GM18526 (cell line): ENCODE results near the gene RAB8B.

Source experiments
- POLR2A ChIP-seq: IDR thresholded peaks from 3 replicates; pipeline ENCODE4 v1.6.1; 2011; ENCODE audit not compliant: insufficient read length; ENCODE audit errors: extremely low read depth

RAB8B gene

GRCh38 chr15:63292771-63293170 is 103.4 kb downstream of the RAB8B start:
- TF ChIP-seq POLR2A = no peak

- no peak for TF ChIP-seq POLR2A
These were observed 105.0 kb downstream of the RAB8B start for GRCh38 chr15:63294359-63294758.

GRCh38 chr15:63295341-63295740 is 105.9 kb downstream of the RAB8B start:
- no peak for TF ChIP-seq POLR2A

GRCh38 chr15:63296195-63296594 is 106.8 kb downstream of the RAB8B start:
- TF ChIP-seq POLR2A = no peak

- TF ChIP-seq POLR2A = no peak
These were observed 110.7 kb downstream of the RAB8B start for GRCh38 chr15:63299943-63300575.

- TF ChIP-seq POLR2A = no peak
These were observed 111.7 kb downstream of the RAB8B start for GRCh38 chr15:63301088-63301487.

- no peak for TF ChIP-seq POLR2A
These were observed 115.9 kb downstream of the RAB8B start for GRCh38 chr15:63305260-63305659.

GRCh38 chr15:63306492-63307073 is 117.2 kb downstream of the RAB8B start:
- TF ChIP-seq POLR2A = no peak

GRCh38 chr15:63308491-63308890 is 119.1 kb downstream of the RAB8B start:
- no peak for TF ChIP-seq POLR2A

- TF ChIP-seq POLR2A = no peak
These were observed 119.5 kb downstream of the RAB8B start for GRCh38 chr15:63308947-63309346.

- no peak for TF ChIP-seq POLR2A
These were observed 121.2 kb downstream of the RAB8B start for GRCh38 chr15:63310646-63311045.

- TF ChIP-seq POLR2A = no peak
These were observed 122.9 kb downstream of the RAB8B start for GRCh38 chr15:63312286-63312685.

- TF ChIP-seq POLR2A = no peak
These were observed 124.4 kb downstream of the RAB8B start for GRCh38 chr15:63313825-63314224.

- TF ChIP-seq POLR2A = no peak
These were observed 125.0 kb downstream of the RAB8B start for GRCh38 chr15:63314409-63314808.
